ENCODE results near the gene CLTCL1.

GRCh38 chr22:19290400-19291217 lies 910 bp downstream of the CLTCL1 start:
- TF ChIP-seq CTCF (IDR thresholded peaks at IDR 0.05 in 8 of 11, conservative IDR thresholded peaks at IDR 0.05 in 3 of 11) (no peak), POLR2A (IDR thresholded peaks at IDR 0.05) (no peak)
